Fibroblast of lung (primary cell): ENCODE measurements around the gene DLG2.

ENCODE experiments used
- EZH2 ChIP-seq: IDR thresholded peaks from 2 replicates; pipeline ENCODE4 v1.5.1; 2012; ENCODE audit warnings: low read length, control low read depth, mild to moderate bottlenecking; ENCODE audit errors: missing control alignments
- TF ChIP-seq, protein P1 (sequence below), 2 donors: IDR thresholded peaks in 1 of 2; conservative IDR thresholded peaks in 1 of 2; 1 replicate in 1 of 2; 2 replicates in 1 of 2; pipeline ENCODE4 v1.5.1; 2011 to 2012; ENCODE audit warnings: low read length in 2 of 2, control low read depth in 1 of 2, inconsistent platforms in 1 of 2, low read depth in 1 of 2, mild to moderate bottlenecking in 1 of 2

DNA sequence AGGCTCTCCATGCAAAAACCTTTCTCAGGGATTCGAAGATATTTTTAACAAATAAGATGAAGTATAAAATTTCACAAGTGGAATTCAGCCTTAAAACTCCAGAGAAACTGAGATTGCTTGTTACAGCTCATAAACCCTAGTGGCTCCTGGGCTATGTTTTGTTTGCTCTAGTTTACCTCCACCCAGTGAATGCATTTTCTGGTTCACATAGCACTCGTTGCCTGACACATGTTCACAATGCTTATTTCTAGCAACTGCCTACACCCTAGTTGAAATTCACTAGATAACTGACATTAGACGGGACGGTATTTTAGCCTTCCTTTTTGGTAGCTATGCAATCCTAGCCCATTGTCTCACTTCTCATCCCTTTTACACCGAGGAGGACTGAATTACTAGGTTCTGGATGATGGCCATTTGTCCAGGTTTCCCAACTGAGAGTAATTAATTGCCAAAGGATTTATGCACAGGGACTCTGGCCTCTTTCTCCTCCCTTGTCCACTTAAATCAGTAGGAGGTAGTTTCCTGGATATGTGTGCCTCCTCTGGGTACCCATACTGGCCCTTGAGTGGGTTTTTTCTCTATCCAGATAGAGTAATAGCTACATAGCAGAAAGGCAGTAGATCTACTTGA, 951.6 kb downstream of the DLG2 start:
- TF ChIP-seq, protein P1, sequence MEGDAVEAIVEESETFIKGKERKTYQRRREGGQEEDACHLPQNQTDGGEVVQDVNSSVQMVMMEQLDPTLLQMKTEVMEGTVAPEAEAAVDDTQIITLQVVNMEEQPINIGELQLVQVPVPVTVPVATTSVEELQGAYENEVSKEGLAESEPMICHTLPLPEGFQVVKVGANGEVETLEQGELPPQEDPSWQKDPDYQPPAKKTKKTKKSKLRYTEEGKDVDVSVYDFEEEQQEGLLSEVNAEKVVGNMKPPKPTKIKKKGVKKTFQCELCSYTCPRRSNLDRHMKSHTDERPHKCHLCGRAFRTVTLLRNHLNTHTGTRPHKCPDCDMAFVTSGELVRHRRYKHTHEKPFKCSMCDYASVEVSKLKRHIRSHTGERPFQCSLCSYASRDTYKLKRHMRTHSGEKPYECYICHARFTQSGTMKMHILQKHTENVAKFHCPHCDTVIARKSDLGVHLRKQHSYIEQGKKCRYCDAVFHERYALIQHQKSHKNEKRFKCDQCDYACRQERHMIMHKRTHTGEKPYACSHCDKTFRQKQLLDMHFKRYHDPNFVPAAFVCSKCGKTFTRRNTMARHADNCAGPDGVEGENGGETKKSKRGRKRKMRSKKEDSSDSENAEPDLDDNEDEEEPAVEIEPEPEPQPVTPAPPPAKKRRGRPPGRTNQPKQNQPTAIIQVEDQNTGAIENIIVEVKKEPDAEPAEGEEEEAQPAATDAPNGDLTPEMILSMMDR (conservative IDR thresholded peaks at IDR 0.05 in 1 of 2, IDR thresholded peaks at IDR 0.05 in 1 of 2; ENCODE audit: low read depth in 1 of 2, low read length in 2 of 2) = no peak
- no peak for TF ChIP-seq EZH2
